AG04449 (cell line): ENCODE measurements around the gene PPIE.
A peak's percentile ranks its signal among the peaks of the same experiment; 100 is the strongest.

Experiments used
- CTCF ChIA-PET: fragments of 350-600 bp; formaldehyde crosslinking; extraction: SDS; loops from one replicate; lab custom pipeline; 2021; ENCODE audit warnings: antibody characterized with exemption; lab: Yijun Ruan, JAX
- POLR2A ChIA-PET: fragments of 400-600, 350-600 bp; formaldehyde crosslinking; extraction: SDS; loops from one replicate; lab custom pipeline; 2020; ENCODE audit warnings: antibody characterized with exemption, inconsistent platforms; lab: Yijun Ruan, JAX
- DNase-seq: peaks from one replicate; pipeline ENCODE4 v3.0.0-alpha.2; 2010; ENCODE audit warnings: low read depth, low spot score
- H3K4me3 ChIP-seq: 2 replicates; pipeline ENCODE4 v1.5.1; 2011; ENCODE audit warnings: low read depth, mild to moderate bottlenecking, control low read depth, low read length
- CTCF ChIP-seq: IDR thresholded peaks from one replicate; pipeline ENCODE4 v1.5.1; 2011; ENCODE audit warnings: mild to moderate bottlenecking, moderate library complexity, low read length, control low read depth, inconsistent platforms; ENCODE audit not compliant: insufficient read depth; ENCODE audit errors: missing control alignments

The PPIE gene

GRCh38 chr1:39729030-39729429 is 9.7 kb upstream of the PPIE start:
- ChIA-PET POLR2A (no interaction called here), CTCF (interaction anchor here (0.6 to 1.3 kb wide), 4 partner anchors 9 to 123 kb away, joined by 3 to 4 read pairs (median 3); no protein-coding TSS in a partner anchor)
- no peak overlapping the region for H3K4me3 ChIP-seq
- DNase-seq = no peak
- TF ChIP-seq CTCF = no peak

- no peak for TF ChIP-seq CTCF
- ChIA-PET POLR2A (no interaction called here), CTCF (interaction anchor here (1.0 kb wide), 1 partner anchor 69 kb away, joined by 3 read pairs; no protein-coding TSS in a partner anchor)
- no peak for DNase-seq
- no peak overlapping the region for H3K4me3 ChIP-seq
Measured at GRCh38 chr1:39729842-39730241, 8.8 kb upstream of the PPIE start.

- no peak overlapping the region for H3K4me3 ChIP-seq
- DNase-seq = no peak
- CTCF ChIA-PET = interaction anchor here (1.4 kb wide), 1 partner anchor 126 kb away, joined by 3 read pairs; no protein-coding TSS in a partner anchor
- POLR2A ChIA-PET = no interaction called here
- TF ChIP-seq CTCF = no peak
Measured at GRCh38 chr1:39732730-39733129, 6.0 kb upstream of the PPIE start.

GRCh38 chr1:39733161-39733560 is 5.5 kb upstream of the PPIE start:
- CTCF ChIA-PET = interaction anchor here (1.4 to 1.9 kb wide), 2 partner anchors 13 to 127 kb away, joined by 3 to 5 read pairs; no protein-coding TSS in a partner anchor
- POLR2A ChIA-PET = no interaction called here
- DNase-seq = no peak
- H3K4me3 ChIP-seq = no peak overlapping the region
- TF ChIP-seq CTCF = no peak

GRCh38 chr1:39735731-39736130 is 3.0 kb upstream of the PPIE start:
- DNase-seq = no peak
- ChIA-PET CTCF (interaction anchor here (1.1 kb wide), 1 partner anchor 131 kb away, joined by 4 read pairs; no protein-coding TSS in a partner anchor), POLR2A (no interaction called here)
- no peak overlapping the region for H3K4me3 ChIP-seq
- TF ChIP-seq CTCF = no peak

GRCh38 chr1:39737546-39738169 is 1.0 kb upstream of the PPIE start:
- DNase-seq = peak; percentile 34
- no peak overlapping the region for H3K4me3 ChIP-seq
- no peak for TF ChIP-seq CTCF
- ChIA-PET POLR2A (no interaction called here), CTCF (interaction anchor here (0.8 to 1.8 kb wide), 5 partner anchors 8 to 131 kb away, joined by 3 to 6 read pairs (median 3); partner anchors contain the start of gene HPCAL4)
